Measurements from ENCODE around the gene TPST2. TPM values are rescaled to one million over a fixed set of nuclear protein-coding genes. Genes with fewer than 3 reads are reported as not detected.

The TPST2 gene
- total RNA-seq, 1 donor from 2014 or later: 26.2 TPM

DNA sequence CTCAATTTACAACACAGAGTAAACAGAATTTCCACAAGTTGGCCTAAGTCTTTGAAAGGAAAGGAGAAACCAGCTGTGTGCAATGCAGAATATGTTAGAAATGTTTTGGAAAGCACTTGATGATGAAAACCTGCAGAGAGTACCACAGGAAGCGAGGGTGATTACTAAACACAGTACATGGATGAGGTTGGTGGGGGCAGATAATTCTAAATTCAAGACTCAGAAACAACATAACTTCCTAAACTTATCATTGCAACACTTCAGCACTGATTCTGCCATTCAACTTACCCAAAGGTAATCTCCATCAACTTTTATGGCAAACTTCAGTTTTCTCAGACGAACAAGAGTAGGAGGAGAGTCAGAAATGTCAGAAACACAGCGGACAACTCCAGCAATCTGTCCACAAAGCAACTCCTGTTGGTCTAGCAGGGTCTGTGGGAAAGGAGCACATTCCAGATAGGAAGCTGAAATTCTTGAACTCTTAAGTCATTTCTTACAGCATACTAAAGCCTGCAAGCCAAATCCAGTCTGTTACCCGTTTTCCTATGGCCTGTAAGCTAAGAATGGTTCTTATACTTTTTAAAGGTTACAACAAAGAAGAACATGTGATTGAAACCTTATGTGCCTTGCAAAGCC lies 113.1 kb downstream of the TPST2 start:
- Histone ChIP-seq H3K4me3 (ENCODE audit: low read depth, low read length) (no peak overlapping the region), H3K27me3 (ENCODE audit: control insufficient read depth, insufficient read depth, low read length) (no peaks in the 10 kb centered on the region), H3K36me3 (ENCODE audit: control insufficient read depth, insufficient read depth, low read length) (peaks cover 1% of the 10 kb centered on the region)
- peak; percentile 67 for DNase-seq (ENCODE audit: low read depth)
- TF ChIP-seq, protein P1, sequence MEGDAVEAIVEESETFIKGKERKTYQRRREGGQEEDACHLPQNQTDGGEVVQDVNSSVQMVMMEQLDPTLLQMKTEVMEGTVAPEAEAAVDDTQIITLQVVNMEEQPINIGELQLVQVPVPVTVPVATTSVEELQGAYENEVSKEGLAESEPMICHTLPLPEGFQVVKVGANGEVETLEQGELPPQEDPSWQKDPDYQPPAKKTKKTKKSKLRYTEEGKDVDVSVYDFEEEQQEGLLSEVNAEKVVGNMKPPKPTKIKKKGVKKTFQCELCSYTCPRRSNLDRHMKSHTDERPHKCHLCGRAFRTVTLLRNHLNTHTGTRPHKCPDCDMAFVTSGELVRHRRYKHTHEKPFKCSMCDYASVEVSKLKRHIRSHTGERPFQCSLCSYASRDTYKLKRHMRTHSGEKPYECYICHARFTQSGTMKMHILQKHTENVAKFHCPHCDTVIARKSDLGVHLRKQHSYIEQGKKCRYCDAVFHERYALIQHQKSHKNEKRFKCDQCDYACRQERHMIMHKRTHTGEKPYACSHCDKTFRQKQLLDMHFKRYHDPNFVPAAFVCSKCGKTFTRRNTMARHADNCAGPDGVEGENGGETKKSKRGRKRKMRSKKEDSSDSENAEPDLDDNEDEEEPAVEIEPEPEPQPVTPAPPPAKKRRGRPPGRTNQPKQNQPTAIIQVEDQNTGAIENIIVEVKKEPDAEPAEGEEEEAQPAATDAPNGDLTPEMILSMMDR (IDR thresholded peaks at IDR 0.05; ENCODE audit: insufficient read depth, low read length, poor library complexity, severe bottlenecking): no peak

DNA sequence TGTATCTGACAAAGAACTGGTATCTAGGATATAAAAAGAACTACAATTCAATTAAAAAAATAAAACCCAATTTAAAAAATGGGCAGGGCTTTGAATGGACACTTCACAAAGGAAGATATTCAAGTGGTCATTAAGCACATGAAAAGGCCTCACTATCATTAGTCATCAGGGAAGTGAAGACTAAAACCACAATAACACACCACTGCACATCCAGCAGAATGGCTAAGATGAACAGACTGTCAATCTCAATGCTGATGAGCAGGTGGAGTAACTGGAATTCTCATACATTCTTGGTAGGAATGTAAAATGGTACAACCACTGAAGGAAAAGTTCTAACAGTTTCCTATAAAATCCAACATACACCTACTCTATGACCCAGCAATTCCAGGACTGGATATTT lies 115.2 kb downstream of the TPST2 start:
- Histone ChIP-seq H3K4me3 (ENCODE audit: low read depth, low read length) (no peak overlapping the region), H3K27me3 (ENCODE audit: control insufficient read depth, insufficient read depth, low read length) (no peaks in the 10 kb centered on the region), H3K36me3 (ENCODE audit: control insufficient read depth, insufficient read depth, low read length) (peaks cover 4% of the 10 kb centered on the region)
- TF ChIP-seq, protein P1 (IDR thresholded peaks at IDR 0.05; ENCODE audit: insufficient read depth, low read length, poor library complexity, severe bottlenecking): no peak
- DNase-seq (ENCODE audit: low read depth): no peak

Other genes starting within 250 kb of the TPST2 start
- 10.6 and 16.3 TPM in 2 replicates for gene ASPHD2, start 160.9 kb downstream of the TPST2 start, total RNA-seq
- gene HPS4, start 106.3 kb downstream of the TPST2 start, total RNA-seq: 43.9 and 46.4 TPM in 2 replicates
- 33.4 and 45.0 TPM in 2 replicates for gene SRRD, start 106.3 kb downstream of the TPST2 start, total RNA-seq
- 40.0 and 45.8 TPM in 2 replicates for gene TFIP11, start 77.7 kb downstream of the TPST2 start, total RNA-seq
- not detected in 2 replicates for gene CRYBB1, start 27.9 kb upstream of the TPST2 start, total RNA-seq
- gene CRYBA4, start 31.8 kb upstream of the TPST2 start, total RNA-seq: not detected in 2 replicates
- 0.50 and 3.0 TPM in 2 replicates for gene MIAT, start 67.5 kb upstream of the TPST2 start, total RNA-seq